Measurements from ENCODE around the gene GOLGA8B. TPM values are rescaled to one million over a fixed set of nuclear protein-coding genes. Genes with fewer than 3 reads are reported as not detected.
"Not testable (repeated sequence)": the region's sequence is repeated elsewhere in the genome, so short reads cannot be mapped to it uniquely, and the experiment has no call there.

The GOLGA8B gene
- total RNA-seq, 4 donors from 2014 or later: 83.2 to 336 (median 98.0) TPM

GRCh38 chr15:34582461-34583371 lies 735 bp downstream of the GOLGA8B start:
- TF ChIP-seq EP300 (IDR thresholded peaks at IDR 0.05) (no peak), POLR2A (IDR thresholded peaks at IDR 0.05) (no peak), CTCF (IDR thresholded peaks at IDR 0.05) (no peak), POLR2AphosphoS5 (IDR thresholded peaks at IDR 0.05) (no peak)
- Histone ChIP-seq H3K36me3 (no peaks in the 10 kb centered on the region), H3K4me3 (peak overlapping the region; percentile 91), H3K27me3 (no peaks in the 10 kb centered on the region), H3K9me3 (no peaks in the 10 kb centered on the region), H3K4me1 (peaks cover 19% of the 10 kb centered on the region), H3K27ac (no peak overlapping the region)
- 4% methylated on average over 34 of the region's 70 CpGs for WGBS
- no peak for DNase-seq (ENCODE audit: low spot score in 2 of 2)

- H3K27me3 ChIP-seq; H3K9me3 ChIP-seq; DNase-seq (ENCODE audit: low spot score in 2 of 2); H3K27ac ChIP-seq; H3K36me3 ChIP-seq: not testable (repeated sequence)
- Histone ChIP-seq H3K4me1 (peaks cover 19% of the 10 kb centered on the region), H3K4me3 (peak overlapping the region; percentile 91)
- 89% methylated on average over 15 of the region's 15 CpGs for WGBS
These were observed 1.6 kb downstream of the GOLGA8B start for GRCh38 chr15:34581687-34582460.

- Histone ChIP-seq H3K4me3 (no peak overlapping the region), H3K27ac (no peak overlapping the region), H3K4me1 (peaks cover 19% of the 10 kb centered on the region), H3K36me3 (no peaks in the 10 kb centered on the region), H3K27me3 (no peaks in the 10 kb centered on the region), H3K9me3 (no peaks in the 10 kb centered on the region)
- DNase-seq (ENCODE audit: low spot score in 2 of 2): no peak
- WGBS: 90% methylated on average over 7 of the region's 9 CpGs
- TF ChIP-seq EP300 (IDR thresholded peaks at IDR 0.05): no peak
- TF ChIP-seq POLR2A (IDR thresholded peaks at IDR 0.05): no peak
- TF ChIP-seq CTCF (IDR thresholded peaks at IDR 0.05): no peak
- no peak for TF ChIP-seq POLR2AphosphoS5 (IDR thresholded peaks at IDR 0.05)
These were observed 2.4 kb downstream of the GOLGA8B start for GRCh38 chr15:34581043-34581365.

GRCh38 chr15:34580251-34581042 lies 3.0 kb downstream of the GOLGA8B start:
- not testable (repeated sequence) for H3K9me3 ChIP-seq; DNase-seq (ENCODE audit: low spot score in 2 of 2); H3K27ac ChIP-seq; H3K27me3 ChIP-seq; H3K4me3 ChIP-seq; H3K36me3 ChIP-seq
- peaks cover 19% of the 10 kb centered on the region for H3K4me1 ChIP-seq
- 76% methylated on average over 10 of the region's 15 CpGs for WGBS

GRCh38 chr15:34578283-34578674 lies 5.2 kb downstream of the GOLGA8B start:
- no peaks in the 10 kb centered on the region for H3K9me3 ChIP-seq
- H3K4me1 ChIP-seq: peaks cover 12% of the 10 kb centered on the region
- TF ChIP-seq EP300 (IDR thresholded peaks at IDR 0.05) (no peak), POLR2A (IDR thresholded peaks at IDR 0.05) (no peak), CTCF (IDR thresholded peaks at IDR 0.05) (no peak), POLR2AphosphoS5 (IDR thresholded peaks at IDR 0.05) (no peak)
- no peak for DNase-seq (ENCODE audit: low spot score in 2 of 2)
- no peaks in the 10 kb centered on the region for H3K27me3 ChIP-seq
- no peak overlapping the region for H3K4me3 ChIP-seq
- no peaks in the 10 kb centered on the region for H3K36me3 ChIP-seq
- no peak overlapping the region for H3K27ac ChIP-seq
- WGBS: 89% methylated on average over 10 of the region's 10 CpGs

- 88% methylated on average over 4 of the region's 4 CpGs for WGBS
These were observed 5.7 kb downstream of the GOLGA8B start for GRCh38 chr15:34577658-34578282.

GRCh38 chr15:34575035-34575434 lies 8.4 kb downstream of the GOLGA8B start:
- not testable (repeated sequence) for H3K36me3 ChIP-seq; H3K27me3 ChIP-seq; H3K9me3 ChIP-seq; DNase-seq (ENCODE audit: low spot score in 2 of 2); H3K4me3 ChIP-seq; H3K4me1 ChIP-seq; H3K27ac ChIP-seq
- 91% methylated on average over 12 of the region's 12 CpGs for WGBS

More at GRCh38 chr15:34577658-34578282, 5.7 kb downstream of the GOLGA8B start:
- peaks cover 12% of the 10 kb centered on the region for H3K4me1 ChIP-seq
- not testable (repeated sequence) for H3K4me3 ChIP-seq; H3K27me3 ChIP-seq; H3K27ac ChIP-seq; H3K36me3 ChIP-seq; H3K9me3 ChIP-seq; DNase-seq (ENCODE audit: low spot score in 2 of 2)

GRCh38 chr15:34572921-34573320 lies 10.5 kb downstream of the GOLGA8B start:
- not testable (repeated sequence) for DNase-seq (ENCODE audit: low spot score in 2 of 2); H3K4me1 ChIP-seq; H3K36me3 ChIP-seq; H3K27me3 ChIP-seq; H3K9me3 ChIP-seq; H3K4me3 ChIP-seq; H3K27ac ChIP-seq
- 83% methylated on average over 6 of the region's 6 CpGs for WGBS

- H3K27ac ChIP-seq; H3K4me1 ChIP-seq; H3K36me3 ChIP-seq; DNase-seq (ENCODE audit: low spot score in 2 of 2); H3K9me3 ChIP-seq; H3K27me3 ChIP-seq; H3K4me3 ChIP-seq: not testable (repeated sequence)
- 87% methylated on average over 13 of the region's 13 CpGs for WGBS
These were observed 11.3 kb downstream of the GOLGA8B start for GRCh38 chr15:34572019-34572641.

Measured in suprapubic skin (tissue), 4 donors.